MM.1S (cell line): ENCODE measurements around the gene SARNP.

Experiments used
- CTCF ChIP-seq: fragments of 300-600 bp; sonication (generic); IDR thresholded peaks from 2 replicates; pipeline ENCODE4 v1.5.1; 2016; ENCODE audit warnings: antibody characterized with exemption, low read length, mixed read lengths
- EZH2phosphoT487 ChIP-seq: fragments of 300-600 bp; sonication (generic); IDR thresholded peaks from 2 replicates; pipeline ENCODE4 v1.6.1; 2018; ENCODE audit warnings: antibody characterized with exemption, low read length

- no peak for TF ChIP-seq EZH2phosphoT487
- no peak for TF ChIP-seq CTCF
Observed at GRCh38 chr12:55789171-55789570, 28.4 kb downstream of the SARNP start.
